Measurements from ENCODE around the gene MSI2. TPM values are rescaled to one million over a fixed set of nuclear protein-coding genes. Genes with fewer than 3 reads are reported as not detected.

Gene MSI2
- polyA plus RNA-seq, 1 experiment = 9.2 TPM

- DNase-seq (ENCODE audit: low read depth) = no peak
- CTCF ChIA-PET = interaction anchor here (0.9 kb wide), 1 partner anchor 359 kb away, joined by 3 read pairs; no protein-coding TSS in a partner anchor
- TF ChIP-seq CTCF (IDR thresholded peaks at IDR 0.05; ENCODE audit: insufficient read depth, low read depth, low read length) = no peak
- H3K36me3 ChIP-seq (ENCODE audit: control insufficient read depth, insufficient read depth, low read length) = no peaks in the 10 kb centered on the region
- H3K4me3 ChIP-seq (ENCODE audit: low read depth, low read length) = no peak overlapping the region
- POLR2A ChIA-PET = no interaction called here
- no peaks in the 10 kb centered on the region for H3K27me3 ChIP-seq (ENCODE audit: control insufficient read depth, insufficient read depth, low read length)
These were observed 346.6 kb downstream of the MSI2 start for GRCh38 chr17:57602896-57603295.

GRCh38 chr17:57603546-57603945, 347.2 kb downstream of the MSI2 start:
- H3K4me3 ChIP-seq (ENCODE audit: low read depth, low read length) = no peak overlapping the region
- DNase-seq (ENCODE audit: low read depth) = no peak
- ChIA-PET CTCF (interaction anchor here (1.8 kb wide), 1 partner anchor 69 kb away, joined by 8 read pairs; no protein-coding TSS in a partner anchor), POLR2A (no interaction called here)
- TF ChIP-seq CTCF (IDR thresholded peaks at IDR 0.05; ENCODE audit: insufficient read depth, low read depth, low read length) = no peak
- no peaks in the 10 kb centered on the region for H3K27me3 ChIP-seq (ENCODE audit: control insufficient read depth, insufficient read depth, low read length)
- no peaks in the 10 kb centered on the region; the same call in 1 of the 2 replicates for H3K36me3 ChIP-seq (ENCODE audit: control insufficient read depth, insufficient read depth, low read length)

GRCh38 chr17:57603978-57604377, 347.7 kb downstream of the MSI2 start:
- H3K4me3 ChIP-seq (ENCODE audit: low read depth, low read length) = no peak overlapping the region
- ChIA-PET POLR2A (no interaction called here), CTCF (interaction anchor here (1.8 kb wide), 1 partner anchor 68 kb away, joined by 8 read pairs; no protein-coding TSS in a partner anchor)
- H3K36me3 ChIP-seq (ENCODE audit: control insufficient read depth, insufficient read depth, low read length) = no peaks in the 10 kb centered on the region; the same call in 1 of the 2 replicates
- no peaks in the 10 kb centered on the region for H3K27me3 ChIP-seq (ENCODE audit: control insufficient read depth, insufficient read depth, low read length)
- no peak for DNase-seq (ENCODE audit: low read depth)
- TF ChIP-seq CTCF (IDR thresholded peaks at IDR 0.05; ENCODE audit: insufficient read depth, low read depth, low read length) = no peak

- TF ChIP-seq CTCF (IDR thresholded peaks at IDR 0.05; ENCODE audit: insufficient read depth, low read depth, low read length) = no peak
- no peaks in the 10 kb centered on the region; the same call in 1 of the 2 replicates for H3K36me3 ChIP-seq (ENCODE audit: control insufficient read depth, insufficient read depth, low read length)
- no peaks in the 10 kb centered on the region for H3K27me3 ChIP-seq (ENCODE audit: control insufficient read depth, insufficient read depth, low read length)
- no peak for DNase-seq (ENCODE audit: low read depth)
- POLR2A ChIA-PET = no interaction called here
- H3K4me3 ChIP-seq (ENCODE audit: low read depth, low read length) = no peak overlapping the region
- CTCF ChIA-PET = interaction anchor here (1.2 to 1.8 kb wide), 2 partner anchors 67 to 362 kb away, joined by 5 to 8 read pairs; no protein-coding TSS in a partner anchor
These were observed 348.7 kb downstream of the MSI2 start for GRCh38 chr17:57604771-57605674.

- Histone ChIP-seq H3K36me3 (ENCODE audit: control insufficient read depth, insufficient read depth, low read length) (no peaks in the 10 kb centered on the region; the same call in 1 of the 2 replicates), H3K4me3 (ENCODE audit: low read depth, low read length) (no peak overlapping the region), H3K27me3 (ENCODE audit: control insufficient read depth, insufficient read depth, low read length) (no peaks in the 10 kb centered on the region)
- no peak for TF ChIP-seq CTCF (IDR thresholded peaks at IDR 0.05; ENCODE audit: insufficient read depth, low read depth, low read length)
- no peak for DNase-seq (ENCODE audit: low read depth)
- POLR2A ChIA-PET = no interaction called here
- CTCF ChIA-PET = interaction anchor here (1.2 to 2.2 kb wide), 3 partner anchors 8 to 362 kb away, joined by 5 to 12 read pairs (median 9); no protein-coding TSS in a partner anchor
These were observed 349.4 kb downstream of the MSI2 start for GRCh38 chr17:57605675-57606105.
